GM23338 (cell line): Measurements from ENCODE around the gene DNASE2.

Experiments used
- CREB1 ChIP-seq: fragments of 250-450 bp; sonication (Bioruptor Pico); IDR thresholded peaks from 2 replicates; pipeline ENCODE4 v1.5.0; 2020; ENCODE audit warnings: low read depth, mild to moderate bottlenecking, moderate library complexity
- CTCF ChIP-seq, 2 experiments: fragments of 200-600 bp in 1 of 2; sonication (generic) in 1 of 2; conservative IDR thresholded peaks; 2 replicates each; pipeline versions ENCODE4 v1.5.1 to v1.6.1; 2016 to 2017; ENCODE audit warnings: antibody characterized with exemption in 2 of 2, low read depth in 2 of 2, mild to moderate bottlenecking in 2 of 2, moderate library complexity in 1 of 2
- EZH2 ChIP-seq: fragments of 200-600 bp; sonication (generic); IDR thresholded peaks from one replicate; pipeline ENCODE4 v1.8.0; 2017; ENCODE audit warnings: antibody characterized with exemption, mild to moderate bottlenecking, low read depth; ENCODE audit not compliant: unreplicated experiment
- EZH2phosphoT487 ChIP-seq: fragments of 200-600 bp; sonication (generic); IDR thresholded peaks from one replicate; pipeline ENCODE4 v1.8.1; 2018; ENCODE audit warnings: antibody characterized with exemption; ENCODE audit not compliant: unreplicated experiment
- JUNB ChIP-seq: IDR thresholded peaks from one replicate; pipeline ENCODE4 v1.6.1; 2016; ENCODE audit warnings: antibody characterized with exemption; ENCODE audit not compliant: unreplicated experiment
- NANOG ChIP-seq: IDR thresholded peaks from 2 replicates; pipeline ENCODE4 v1.6.1; 2016; ENCODE audit warnings: antibody characterized with exemption, borderline replicate concordance
- POLR2AphosphoS5 ChIP-seq: IDR thresholded peaks from 2 replicates; pipeline ENCODE4 v1.6.1; 2016; ENCODE audit warnings: antibody characterized with exemption, low read depth
- REST ChIP-seq: IDR thresholded peaks from one replicate; pipeline ENCODE4 v1.6.1; 2018; ENCODE audit warnings: antibody characterized with exemption; ENCODE audit not compliant: unreplicated experiment
- ZNF114 ChIP-seq: fragments of 250-450 bp; sonication (Bioruptor Pico); IDR thresholded peaks from 2 replicates; pipeline ENCODE4 v1.5.0; 2020; ENCODE audit warnings: mild to moderate bottlenecking, moderate library complexity
- TF ChIP-seq, protein P1 (sequence below): IDR thresholded peaks from 2 replicates; pipeline ENCODE4 v1.6.1; 2016; ENCODE audit warnings: antibody characterized with exemption
- TF ChIP-seq, protein P2 (sequence below): fragments of 250-450 bp; sonication (Bioruptor Pico); IDR thresholded peaks from 2 replicates; pipeline ENCODE4 v1.5.0; 2020; ENCODE audit warnings: mild to moderate bottlenecking, moderate library complexity

GRCh38 chr19:12918253-12918652 is 37.0 kb upstream of the DNASE2 start:
- TF ChIP-seq EZH2 (no peak), CTCF (conservative IDR thresholded peaks at IDR 0.05; ENCODE audit: low read depth in 2 of 2) (no peak), ZNF114 (CRISPR knock-in tag) (no peak), POLR2AphosphoS5 (no peak), CREB1 (CRISPR knock-in tag) (no peak), REST (no peak), EZH2phosphoT487 (no peak), JUNB (no peak), NANOG (no peak)
- TF ChIP-seq, protein P1, sequence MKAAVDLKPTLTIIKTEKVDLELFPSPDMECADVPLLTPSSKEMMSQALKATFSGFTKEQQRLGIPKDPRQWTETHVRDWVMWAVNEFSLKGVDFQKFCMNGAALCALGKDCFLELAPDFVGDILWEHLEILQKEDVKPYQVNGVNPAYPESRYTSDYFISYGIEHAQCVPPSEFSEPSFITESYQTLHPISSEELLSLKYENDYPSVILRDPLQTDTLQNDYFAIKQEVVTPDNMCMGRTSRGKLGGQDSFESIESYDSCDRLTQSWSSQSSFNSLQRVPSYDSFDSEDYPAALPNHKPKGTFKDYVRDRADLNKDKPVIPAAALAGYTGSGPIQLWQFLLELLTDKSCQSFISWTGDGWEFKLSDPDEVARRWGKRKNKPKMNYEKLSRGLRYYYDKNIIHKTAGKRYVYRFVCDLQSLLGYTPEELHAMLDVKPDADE, result no peak
- TF ChIP-seq, protein P2, sequence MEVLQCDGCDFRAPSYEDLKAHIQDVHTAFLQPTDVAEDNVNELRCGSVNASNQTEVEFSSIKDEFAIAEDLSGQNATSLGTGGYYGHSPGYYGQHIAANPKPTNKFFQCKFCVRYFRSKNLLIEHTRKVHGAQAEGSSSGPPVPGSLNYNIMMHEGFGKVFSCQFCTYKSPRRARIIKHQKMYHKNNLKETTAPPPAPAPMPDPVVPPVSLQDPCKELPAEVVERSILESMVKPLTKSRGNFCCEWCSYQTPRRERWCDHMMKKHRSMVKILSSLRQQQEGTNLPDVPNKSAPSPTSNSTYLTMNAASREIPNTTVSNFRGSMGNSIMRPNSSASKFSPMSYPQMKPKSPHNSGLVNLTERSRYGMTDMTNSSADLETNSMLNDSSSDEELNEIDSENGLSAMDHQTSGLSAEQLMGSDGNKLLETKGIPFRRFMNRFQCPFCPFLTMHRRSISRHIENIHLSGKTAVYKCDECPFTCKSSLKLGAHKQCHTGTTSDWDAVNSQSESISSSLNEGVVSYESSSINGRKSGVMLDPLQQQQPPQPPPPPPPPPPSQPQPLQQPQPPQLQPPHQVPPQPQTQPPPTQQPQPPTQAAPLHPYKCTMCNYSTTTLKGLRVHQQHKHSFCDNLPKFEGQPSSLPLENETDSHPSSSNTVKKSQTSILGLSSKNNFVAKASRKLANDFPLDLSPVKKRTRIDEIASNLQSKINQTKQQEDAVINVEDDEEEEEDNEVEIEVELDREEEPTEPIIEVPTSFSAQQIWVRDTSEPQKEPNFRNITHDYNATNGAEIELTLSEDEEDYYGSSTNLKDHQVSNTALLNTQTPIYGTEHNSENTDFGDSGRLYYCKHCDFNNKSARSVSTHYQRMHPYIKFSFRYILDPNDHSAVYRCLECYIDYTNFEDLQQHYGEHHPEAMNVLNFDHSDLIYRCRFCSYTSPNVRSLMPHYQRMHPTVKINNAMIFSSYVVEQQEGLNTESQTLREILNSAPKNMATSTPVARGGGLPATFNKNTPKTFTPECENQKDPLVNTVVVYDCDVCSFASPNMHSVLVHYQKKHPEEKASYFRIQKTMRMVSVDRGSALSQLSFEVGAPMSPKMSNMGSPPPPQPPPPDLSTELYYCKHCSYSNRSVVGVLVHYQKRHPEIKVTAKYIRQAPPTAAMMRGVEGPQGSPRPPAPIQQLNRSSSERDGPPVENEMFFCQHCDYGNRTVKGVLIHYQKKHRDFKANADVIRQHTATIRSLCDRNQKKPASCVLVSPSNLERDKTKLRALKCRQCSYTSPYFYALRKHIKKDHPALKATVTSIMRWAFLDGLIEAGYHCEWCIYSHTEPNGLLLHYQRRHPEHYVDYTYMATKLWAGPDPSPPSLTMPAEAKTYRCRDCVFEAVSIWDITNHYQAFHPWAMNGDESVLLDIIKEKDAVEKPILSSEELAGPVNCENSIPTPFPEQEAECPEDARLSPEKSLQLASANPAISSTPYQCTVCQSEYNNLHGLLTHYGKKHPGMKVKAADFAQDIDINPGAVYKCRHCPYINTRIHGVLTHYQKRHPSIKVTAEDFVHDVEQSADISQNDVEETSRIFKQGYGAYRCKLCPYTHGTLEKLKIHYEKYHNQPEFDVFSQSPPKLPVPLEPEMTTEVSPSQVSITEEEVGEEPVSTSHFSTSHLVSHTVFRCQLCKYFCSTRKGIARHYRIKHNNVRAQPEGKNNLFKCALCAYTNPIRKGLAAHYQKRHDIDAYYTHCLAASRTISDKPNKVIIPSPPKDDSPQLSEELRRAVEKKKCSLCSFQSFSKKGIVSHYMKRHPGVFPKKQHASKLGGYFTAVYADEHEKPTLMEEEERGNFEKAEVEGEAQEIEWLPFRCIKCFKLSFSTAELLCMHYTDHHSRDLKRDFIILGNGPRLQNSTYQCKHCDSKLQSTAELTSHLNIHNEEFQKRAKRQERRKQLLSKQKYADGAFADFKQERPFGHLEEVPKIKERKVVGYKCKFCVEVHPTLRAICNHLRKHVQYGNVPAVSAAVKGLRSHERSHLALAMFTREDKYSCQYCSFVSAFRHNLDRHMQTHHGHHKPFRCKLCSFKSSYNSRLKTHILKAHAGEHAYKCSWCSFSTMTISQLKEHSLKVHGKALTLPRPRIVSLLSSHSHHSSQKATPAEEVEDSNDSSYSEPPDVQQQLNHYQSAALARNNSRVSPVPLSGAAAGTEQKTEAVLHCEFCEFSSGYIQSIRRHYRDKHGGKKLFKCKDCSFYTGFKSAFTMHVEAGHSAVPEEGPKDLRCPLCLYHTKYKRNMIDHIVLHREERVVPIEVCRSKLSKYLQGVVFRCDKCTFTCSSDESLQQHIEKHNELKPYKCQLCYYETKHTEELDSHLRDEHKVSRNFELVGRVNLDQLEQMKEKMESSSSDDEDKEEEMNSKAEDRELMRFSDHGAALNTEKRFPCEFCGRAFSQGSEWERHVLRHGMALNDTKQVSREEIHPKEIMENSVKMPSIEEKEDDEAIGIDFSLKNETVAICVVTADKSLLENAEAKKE (CRISPR knock-in tag), result no peak
